CD4-positive, alpha-beta memory T cell (primary cell): ENCODE data around the gene SPIN2A. TPM values are rescaled to one million over a fixed set of nuclear protein-coding genes. Genes with fewer than 3 reads are reported as not detected.
"Not testable (repeated sequence)": the region's sequence is repeated elsewhere in the genome, so short reads cannot be mapped to it uniquely, and the experiment has no call there.

Source experiments
- CTCF ChIA-PET: fragments of 350-600 bp; sonication (Branson Sonifier 250); formaldehyde crosslinking; loops from one replicate; lab custom pipeline; 2021; ENCODE audit warnings: inconsistent platforms; ENCODE audit not compliant: partially characterized antibody; lab: Charles Lee
- POLR2A ChIA-PET: fragments of 350-600 bp; sonication (Branson Sonifier 250); formaldehyde crosslinking; loops from one replicate; lab custom pipeline; 2021; ENCODE audit not compliant: partially characterized antibody; lab: Charles Lee
- DNase-seq, 5 donors: peaks; one replicate each; pipeline versions ENCODE4 v3.0.0 to v3.0.0-alpha.2; 2020 to 2022; ENCODE audit warnings: mixed read lengths in 1 of 5
- H3K27ac ChIP-seq: one replicate; pipeline ENCODE4 v1.7.0; 2013; ENCODE audit warnings: low read depth, low read length
- H3K27me3 ChIP-seq: 2 replicates; pipeline ENCODE4 v1.7.0; 2013; ENCODE audit warnings: mild to moderate bottlenecking, low read length, moderate library complexity; ENCODE audit not compliant: insufficient read depth
- H3K36me3 ChIP-seq: 2 replicates; pipeline ENCODE4 v1.7.0; 2013; ENCODE audit warnings: mild to moderate bottlenecking, low read length, moderate library complexity; ENCODE audit not compliant: insufficient read depth
- H3K4me1 ChIP-seq: 2 replicates; pipeline ENCODE4 v1.7.0; 2013; ENCODE audit warnings: mild to moderate bottlenecking, low read length, moderate library complexity; ENCODE audit not compliant: insufficient read depth
- H3K4me3 ChIP-seq, 2 donors: one replicate each; pipeline ENCODE4 v1.7.0; 2013; ENCODE audit warnings: low read length in 2 of 2, mild to moderate bottlenecking in 1 of 2
- H3K9me3 ChIP-seq, 2 donors: one replicate each; pipeline ENCODE4 v1.7.0; 2013; ENCODE audit warnings: low read length in 2 of 2, control low read depth in 1 of 2; ENCODE audit not compliant: control insufficient read depth in 1 of 2
- H3K27ac Mint-ChIP-seq, 7 donors: one replicate each; pipeline ENCODE4 v1.8.0; 2020 to 2021; ENCODE audit warnings: mixed read lengths in 7 of 7, mild to moderate bottlenecking in 6 of 7, inconsistent platforms in 3 of 7, moderate library complexity in 3 of 7
- H3K27me3 Mint-ChIP-seq, 2 donors: one replicate each; pipeline ENCODE4 v1.8.0; 2020 to 2021; ENCODE audit warnings: mixed read lengths in 2 of 2
- H3K36me3 Mint-ChIP-seq, 2 donors: one replicate each; pipeline ENCODE4 v1.8.0; 2020 to 2021; ENCODE audit warnings: mixed read lengths in 2 of 2, inconsistent platforms in 1 of 2, mild to moderate bottlenecking in 1 of 2
- H3K4me1 Mint-ChIP-seq, 4 donors: one replicate each; pipeline ENCODE4 v1.8.0; 2020 to 2021; ENCODE audit warnings: mixed read lengths in 4 of 4, mild to moderate bottlenecking in 1 of 4
- H3K4me3 Mint-ChIP-seq, 8 donors: one replicate each; pipeline ENCODE4 v1.8.0; 2020 to 2021; ENCODE audit warnings: mixed read lengths in 8 of 8, mild to moderate bottlenecking in 7 of 8, moderate library complexity in 6 of 8, inconsistent platforms in 3 of 8
- H3K9me3 Mint-ChIP-seq, 8 donors: one replicate each; pipeline ENCODE4 v1.8.0; 2020 to 2021; ENCODE audit warnings: mixed read lengths in 8 of 8, mild to moderate bottlenecking in 5 of 8, inconsistent platforms in 3 of 8, moderate library complexity in 1 of 8
- intact Hi-C: fragments of 100-400 bp; cut with micrococcal nuclease; formaldehyde crosslinking; loops from one replicate; pipeline ENCODE4 v1.15.1; 2023
- polyA plus RNA-seq, 2 donors: library from polyadenylated mRNA; unstranded; fragments of 300-500 nt; fragmentation: Illumina TruSeq; gene quantifications; one replicate each; pipeline ENCODE4 v1.2.3, GENCODE V29; 2021
- total RNA-seq, 2 experiments: library from RNA; stranded (reverse); gene quantifications; one replicate each; pipeline ENCODE4 v1.2.3, GENCODE V29; 2021

SPIN2A gene
- total and polyA plus RNA-seq, 4 experiments from 2014 or later: 0.09 to 2.2 (median 1.4) TPM; not detected in 1

DNA sequence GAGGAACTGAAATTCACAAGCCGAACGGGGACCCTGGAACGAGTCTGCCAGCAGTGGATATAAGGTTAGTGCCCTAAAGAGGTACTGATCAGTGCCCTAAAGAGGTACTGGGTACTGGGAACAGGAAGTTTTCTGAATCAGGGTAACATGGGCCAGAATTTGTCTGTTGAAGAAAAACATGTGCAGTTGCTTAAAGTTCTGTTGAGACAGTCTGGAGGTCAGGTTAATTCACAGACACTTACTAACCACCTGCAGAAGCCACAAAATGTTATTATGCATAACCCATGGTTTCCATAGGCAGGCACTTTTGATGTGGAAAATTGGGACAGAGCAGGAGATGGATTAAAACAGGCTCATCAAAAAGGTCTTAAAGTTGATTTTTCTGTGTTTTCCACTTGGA lies 33.7 kb downstream of the SPIN2A start:
- Histone ChIP-seq H3K27ac (no peak overlapping the region), H3K27me3 (no peaks in the 10 kb centered on the region), H3K4me3 (no peak overlapping the region), H3K4me1 (no peaks in the 10 kb centered on the region), H3K9me3 (no peaks in the 10 kb centered on the region), H3K36me3 (no peaks in the 10 kb centered on the region)
- no peak for DNase-seq
- Mint-ChIP-seq H3K4me1 (peaks cover 0 to 4% (median 1%) of the 10 kb centered on the region in 4 donors), H3K27ac (no peak overlapping the region), H3K27me3 (no peaks in the 10 kb centered on the region), H3K9me3 (peaks cover 0 to 38% (median 11%) of the 10 kb centered on the region in 8 donors), H3K36me3 (peaks cover 27 to 40% of the 10 kb centered on the region in 2 donors), H3K4me3 (no peak overlapping the region)
- intact Hi-C loops: no loop called here
- POLR2A ChIA-PET: no interaction called here
- CTCF ChIA-PET: no interaction called here

DNA sequence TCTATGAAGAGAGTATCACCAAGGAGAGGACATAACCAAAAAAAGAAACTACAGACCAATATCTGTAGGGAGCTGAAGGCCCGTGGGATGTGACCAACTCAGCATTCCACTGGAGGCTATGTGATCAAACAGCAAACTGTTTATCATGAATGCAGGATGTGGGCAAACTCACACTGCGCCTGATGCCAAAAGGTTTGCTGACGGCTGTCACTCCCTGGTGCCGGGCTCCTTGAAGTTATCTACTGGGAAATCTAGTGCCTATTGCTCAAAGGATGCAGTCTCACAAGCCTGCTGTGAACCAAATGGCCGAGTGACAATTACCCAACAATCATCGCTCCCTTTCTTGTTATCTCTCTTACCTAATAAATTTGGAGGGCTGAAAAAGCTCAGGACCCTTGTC lies 34.3 kb downstream of the SPIN2A start:
- DNase-seq: peak in 3 of 5 donors; percentile 6 to 31 (median 8)
- CTCF ChIA-PET, H3K4me3 ChIP-seq, H3K27me3 Mint-ChIP-seq, H3K36me3 ChIP-seq, H3K9me3 ChIP-seq, POLR2A ChIA-PET, intact Hi-C loops, H3K4me3 Mint-ChIP-seq, H3K27me3 ChIP-seq, H3K4me1 Mint-ChIP-seq, H3K4me1 ChIP-seq, H3K27ac ChIP-seq: not testable (repeated sequence)
- H3K27ac Mint-ChIP-seq: peak overlapping the region in 2 of 7 donors; percentile 2 to 31
- H3K9me3 Mint-ChIP-seq: peaks cover 0 to 42% (median 11%) of the 10 kb centered on the region in 8 donors
- H3K36me3 Mint-ChIP-seq: peaks cover 32 to 45% of the 10 kb centered on the region in 2 donors

Other genes starting within 250 kb of the SPIN2A start
- gene SPIN3, start 141.9 kb downstream of the SPIN2A start, total RNA-seq: 10 to 100 TPM; 22.7 to 23.1 TPM
- gene SPIN3, start 141.9 kb downstream of the SPIN2A start, polyA plus RNA-seq: 1 to 10 TPM; 4.0 to 9.2 TPM
- 10 to 100 TPM; 16.6 to 22.6 TPM for gene SPIN2B, start 15.8 kb downstream of the SPIN2A start, total RNA-seq
- 10 to 100 TPM; 18.3 to 35.3 TPM for gene SPIN2B, start 15.8 kb downstream of the SPIN2A start, polyA plus RNA-seq
- 10 to 100 TPM; 17.6 to 25.6 TPM for gene FAAH2, start 149.3 kb upstream of the SPIN2A start, total RNA-seq
- gene FAAH2, start 149.3 kb upstream of the SPIN2A start, polyA plus RNA-seq: 10 to 100 TPM; 17.3 to 19.4 TPM